Ascending aorta (tissue), 2 donors: ENCODE results near the gene SLC22A23. TPM values are rescaled to one million over a fixed set of nuclear protein-coding genes. Genes with fewer than 3 reads are reported as not detected.

Experiments used
- DNase-seq, 2 donors: peaks; one replicate each; pipeline ENCODE4 v3.0.0-alpha.2; 2019; ENCODE audit warnings: low spot score in 2 of 2
- H3K27ac ChIP-seq, 2 donors: fragments of 200-600 bp; sonication (generic); one replicate each; pipeline ENCODE4 v1.5.1; 2016 to 2017; ENCODE audit warnings: mild to moderate bottlenecking in 1 of 2
- H3K27me3 ChIP-seq: fragments of 200-600 bp; sonication (generic); one replicate; pipeline ENCODE4 v1.5.1; 2017
- H3K36me3 ChIP-seq, 2 donors: fragments of 200-600 bp; sonication (generic); one replicate each; pipeline ENCODE4 v1.5.1; 2016
- H3K4me1 ChIP-seq, 2 donors: fragments of 200-600 bp; sonication (generic); one replicate each; pipeline ENCODE4 v1.5.1; 2016 to 2017; ENCODE audit warnings: mild to moderate bottlenecking in 1 of 2
- H3K4me3 ChIP-seq, 2 donors: fragments of 200-600 bp; sonication (generic); one replicate each; pipeline ENCODE4 v1.5.1; 2016 to 2017; ENCODE audit warnings: mild to moderate bottlenecking in 1 of 2
- H3K9me3 ChIP-seq, 2 donors: fragments of 200-600 bp; sonication (generic); one replicate each; pipeline ENCODE4 v1.5.1; 2016
- CTCF ChIP-seq, 3 experiments: fragments of 200-600 bp in 2 of 3; fragments of 450-650 bp in 1 of 3; sonication (generic) in 2 of 3; IDR thresholded peaks; one replicate each; pipeline ENCODE4 v1.5.1; 2016 to 2019; ENCODE audit warnings: antibody characterized with exemption in 3 of 3, mild to moderate bottlenecking in 1 of 3, moderate library complexity in 1 of 3
- intact Hi-C: fragments of 100-400 bp; cut with DNase I; formaldehyde crosslinking; loops from one replicate; pipeline ENCODE4 v1.15.1; 2023
- total RNA-seq: library from RNA; depleted of rRNA; stranded (reverse); fragments of >200 nt; gene quantifications from one replicate; pipeline ENCODE4 v1.1.0, GENCODE V29; 2016

SLC22A23 gene
- total RNA-seq, 1 donor from 2014 or later, result 42.0 TPM

GRCh38 chr6:3454273-3455010 lies 2.4 kb downstream of the SLC22A23 start:
- H3K27ac ChIP-seq, result no peak overlapping the region
- H3K36me3 ChIP-seq, result no peaks in the 10 kb centered on the region
- no peak for DNase-seq
- H3K4me1 ChIP-seq, result peaks cover 5 to 8% of the 10 kb centered on the region in 2 donors
- no peaks in the 10 kb centered on the region for H3K9me3 ChIP-seq
- no peak for TF ChIP-seq CTCF (IDR thresholded peaks at IDR 0.05)
- peak overlapping the region in 1 of 2 donors; percentile 74 for H3K4me3 ChIP-seq
- intact Hi-C loops, result loop anchor here (5.0 to 10.0 kb wide), 3 partner anchors 172 to 530 kb away; no protein-coding TSS in a partner anchor
- H3K27me3 ChIP-seq, result no peaks in the 10 kb centered on the region

- TF ChIP-seq CTCF (IDR thresholded peaks at IDR 0.05), result no peak
- intact Hi-C loops, result loop anchor here (10.0 kb wide), 1 partner anchor 531 kb away; no protein-coding TSS in a partner anchor
Measured at GRCh38 chr6:3453413-3454272, 3.2 kb downstream of the SLC22A23 start.

GRCh38 chr6:3451498-3451897 lies 5.4 kb downstream of the SLC22A23 start:
- no peak for DNase-seq
- Histone ChIP-seq H3K4me1 (peaks cover 5 to 8% of the 10 kb centered on the region in 2 donors), H3K9me3 (no peaks in the 10 kb centered on the region), H3K36me3 (no peaks in the 10 kb centered on the region), H3K27me3 (no peaks in the 10 kb centered on the region), H3K27ac (no peak overlapping the region), H3K4me3 (no peak overlapping the region)
- intact Hi-C loops, result loop anchor here (10.0 kb wide), 1 partner anchor 533 kb away; no protein-coding TSS in a partner anchor
- TF ChIP-seq CTCF (IDR thresholded peaks at IDR 0.05), result no peak

More at GRCh38 chr6:3453413-3454272, 3.2 kb downstream of the SLC22A23 start:
- Histone ChIP-seq H3K36me3 (no peaks in the 10 kb centered on the region), H3K4me1 (peaks cover 5 to 8% of the 10 kb centered on the region in 2 donors), H3K27ac (no peak overlapping the region), H3K27me3 (no peaks in the 10 kb centered on the region), H3K4me3 (no peak overlapping the region), H3K9me3 (no peaks in the 10 kb centered on the region)
- DNase-seq, result no peak

GRCh38 chr6:3450888-3451287 lies 6.0 kb downstream of the SLC22A23 start:
- intact Hi-C loops, result loop anchor here (10.0 kb wide), 1 partner anchor 534 kb away; no protein-coding TSS in a partner anchor

More at GRCh38 chr6:3450888-3451287, 6.0 kb downstream of the SLC22A23 start:
- no peaks in the 10 kb centered on the region for H3K36me3 ChIP-seq
- H3K9me3 ChIP-seq, result no peaks in the 10 kb centered on the region
- peaks cover 5 to 8% of the 10 kb centered on the region in 2 donors for H3K4me1 ChIP-seq
- TF ChIP-seq CTCF (IDR thresholded peaks at IDR 0.05), result no peak
- H3K4me3 ChIP-seq, result no peak overlapping the region
- no peaks in the 10 kb centered on the region for H3K27me3 ChIP-seq
- no peak for DNase-seq
- H3K27ac ChIP-seq, result no peak overlapping the region
